GM06990 (cell line): ENCODE measurements around the gene FXYD1.

Experiments
- DNase-seq: peaks from one replicate; pipeline ENCODE4 v3.0.0-alpha.2; 2011; ENCODE audit not compliant: insufficient read length; ENCODE audit errors: extremely low read depth
- H3K27me3 ChIP-seq: replicated peaks from 2 replicates; pipeline ENCODE4 v1.6.0; 2011; ENCODE audit warnings: low read length; ENCODE audit not compliant: control insufficient read depth, insufficient read depth
- H3K36me3 ChIP-seq: 2 replicates; pipeline ENCODE4 v1.5.1; 2011; ENCODE audit warnings: low read length; ENCODE audit not compliant: control insufficient read depth, insufficient read depth
- H3K4me3 ChIP-seq: replicated peaks from 2 replicates; pipeline ENCODE4 v1.5.1; 2011; ENCODE audit warnings: low read depth, mild to moderate bottlenecking, control low read depth, low read length
- TF ChIP-seq, protein P1 (sequence below): IDR thresholded peaks from 2 replicates; pipeline ENCODE4 v1.5.1; 2011; ENCODE audit warnings: low read length, control low read depth, mild to moderate bottlenecking, inconsistent platforms; ENCODE audit not compliant: insufficient read depth, poor library complexity, severe bottlenecking

Gene FXYD1

GRCh38 chr19:35167251-35168119 lies 28.9 kb downstream of the FXYD1 start:
- Histone ChIP-seq H3K4me3 (no peak overlapping the region), H3K27me3 (no peaks in the 10 kb centered on the region), H3K36me3 (peaks cover 26% of the 10 kb centered on the region)
- DNase-seq = no peak
- TF ChIP-seq, protein P1, sequence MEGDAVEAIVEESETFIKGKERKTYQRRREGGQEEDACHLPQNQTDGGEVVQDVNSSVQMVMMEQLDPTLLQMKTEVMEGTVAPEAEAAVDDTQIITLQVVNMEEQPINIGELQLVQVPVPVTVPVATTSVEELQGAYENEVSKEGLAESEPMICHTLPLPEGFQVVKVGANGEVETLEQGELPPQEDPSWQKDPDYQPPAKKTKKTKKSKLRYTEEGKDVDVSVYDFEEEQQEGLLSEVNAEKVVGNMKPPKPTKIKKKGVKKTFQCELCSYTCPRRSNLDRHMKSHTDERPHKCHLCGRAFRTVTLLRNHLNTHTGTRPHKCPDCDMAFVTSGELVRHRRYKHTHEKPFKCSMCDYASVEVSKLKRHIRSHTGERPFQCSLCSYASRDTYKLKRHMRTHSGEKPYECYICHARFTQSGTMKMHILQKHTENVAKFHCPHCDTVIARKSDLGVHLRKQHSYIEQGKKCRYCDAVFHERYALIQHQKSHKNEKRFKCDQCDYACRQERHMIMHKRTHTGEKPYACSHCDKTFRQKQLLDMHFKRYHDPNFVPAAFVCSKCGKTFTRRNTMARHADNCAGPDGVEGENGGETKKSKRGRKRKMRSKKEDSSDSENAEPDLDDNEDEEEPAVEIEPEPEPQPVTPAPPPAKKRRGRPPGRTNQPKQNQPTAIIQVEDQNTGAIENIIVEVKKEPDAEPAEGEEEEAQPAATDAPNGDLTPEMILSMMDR = no peak

- TF ChIP-seq, protein P1 = no peak
- no peak for DNase-seq
Measured at GRCh38 chr19:35168196-35168595, 29.6 kb downstream of the FXYD1 start.

DNA sequence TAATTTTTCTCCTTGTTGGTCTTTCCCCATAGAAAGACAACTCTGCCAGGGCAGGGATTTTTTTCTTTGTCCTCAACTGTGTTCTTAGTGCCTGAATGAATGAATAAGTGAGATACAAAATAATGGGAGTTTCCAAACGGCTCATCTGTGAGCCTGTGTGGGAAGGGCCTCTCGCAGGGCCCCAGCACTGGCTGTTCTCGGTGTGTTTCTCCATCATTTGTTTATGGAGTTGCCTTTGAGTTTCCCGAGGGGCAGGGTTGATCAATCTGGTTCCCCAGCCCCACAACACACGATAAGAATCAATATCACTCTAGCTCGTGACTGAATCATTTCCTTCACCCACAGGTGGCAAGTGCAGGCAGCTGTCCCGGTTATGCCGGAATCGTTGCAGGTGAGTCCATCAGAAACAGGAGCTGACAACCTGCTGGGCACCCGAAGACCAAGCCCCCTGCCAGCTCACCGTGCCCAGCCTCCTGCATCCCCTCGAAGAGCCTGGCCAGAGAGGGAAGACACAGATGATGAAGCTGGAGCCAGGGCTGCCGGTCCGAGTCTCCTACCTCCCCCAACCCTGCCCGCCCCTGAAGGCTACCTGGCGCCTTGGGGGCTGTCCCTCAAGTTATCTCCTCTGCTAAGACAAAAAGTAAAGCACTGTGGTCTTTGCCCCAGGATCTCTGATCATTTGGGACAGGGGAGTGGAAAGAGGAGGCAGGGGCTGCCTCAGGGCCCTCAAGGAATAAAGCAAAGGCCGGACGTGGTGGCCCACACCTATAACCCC lies 30.8 kb downstream of the FXYD1 start:
- Histone ChIP-seq H3K4me3 (no peak overlapping the region), H3K36me3 (peaks cover 16% of the 10 kb centered on the region), H3K27me3 (no peaks in the 10 kb centered on the region)
- TF ChIP-seq, protein P1 = no peak
- no peak for DNase-seq

More at GRCh38 chr19:35168196-35168595, 29.6 kb downstream of the FXYD1 start:
- Histone ChIP-seq H3K27me3 (no peaks in the 10 kb centered on the region), H3K4me3 (no peak overlapping the region), H3K36me3 (peaks cover 22% of the 10 kb centered on the region)

GRCh38 chr19:35170359-35171061 lies 31.9 kb downstream of the FXYD1 start:
- DNase-seq = no peak
- TF ChIP-seq, protein P1 = no peak
- Histone ChIP-seq H3K27me3 (no peaks in the 10 kb centered on the region), H3K4me3 (no peak overlapping the region), H3K36me3 (peaks cover 15% of the 10 kb centered on the region)

GRCh38 chr19:35171730-35172129 lies 33.1 kb downstream of the FXYD1 start:
- DNase-seq = no peak
- TF ChIP-seq, protein P1 = no peak
- H3K27me3 ChIP-seq = no peaks in the 10 kb centered on the region
- H3K36me3 ChIP-seq = peaks cover 7% of the 10 kb centered on the region
- no peak overlapping the region for H3K4me3 ChIP-seq
